GM10266 (cell line): ENCODE measurements around the gene UPB1.

ENCODE experiments used
- DNase-seq: peaks from one replicate; pipeline ENCODE4 v3.0.0; 2012; ENCODE audit errors: extremely low spot score
- CTCF ChIP-seq: IDR thresholded peaks from 2 replicates; pipeline ENCODE4 v1.5.1; 2012; ENCODE audit warnings: mild to moderate bottlenecking, low read depth; ENCODE audit not compliant: control insufficient read depth, insufficient read depth; ENCODE audit errors: missing control alignments

The UPB1 gene

DNA sequence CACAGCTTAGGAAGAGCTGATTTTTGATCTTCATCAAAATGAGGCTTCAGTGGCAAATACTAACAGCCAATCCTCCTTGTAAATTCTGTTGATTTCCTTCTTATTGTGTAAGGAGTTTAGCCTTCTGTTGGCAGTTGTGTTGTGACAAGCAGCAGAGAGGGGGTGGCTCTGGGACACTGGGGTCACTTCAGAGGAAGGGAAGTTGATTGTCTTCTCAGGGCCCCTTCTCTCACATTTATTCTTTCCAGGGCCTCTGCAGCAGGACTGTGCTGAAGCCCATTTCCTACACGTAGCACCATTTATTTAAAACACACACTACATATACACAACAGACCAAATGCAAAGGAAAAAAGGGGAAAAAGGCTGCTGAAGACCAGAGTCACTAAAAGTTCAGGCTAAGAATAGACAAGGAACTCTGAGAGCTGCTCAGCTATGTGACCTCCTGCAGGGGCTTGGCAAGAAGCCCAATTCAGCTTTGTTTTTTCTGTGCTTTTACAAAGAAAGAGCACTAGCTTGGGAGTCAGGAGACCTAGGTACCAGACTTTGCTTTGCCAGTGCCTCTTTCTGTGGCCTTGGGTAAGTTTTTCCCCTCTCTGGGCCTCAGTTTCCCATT is 28.3 kb upstream of the UPB1 start:
- TF ChIP-seq CTCF: no peak
- DNase-seq: no peak

GRCh38 chr22:24467340-24467739 is 27.8 kb upstream of the UPB1 start:
- no peak for DNase-seq
- no peak for TF ChIP-seq CTCF

GRCh38 chr22:24471570-24471969 is 23.6 kb upstream of the UPB1 start:
- DNase-seq: no peak
- no peak for TF ChIP-seq CTCF

DNA sequence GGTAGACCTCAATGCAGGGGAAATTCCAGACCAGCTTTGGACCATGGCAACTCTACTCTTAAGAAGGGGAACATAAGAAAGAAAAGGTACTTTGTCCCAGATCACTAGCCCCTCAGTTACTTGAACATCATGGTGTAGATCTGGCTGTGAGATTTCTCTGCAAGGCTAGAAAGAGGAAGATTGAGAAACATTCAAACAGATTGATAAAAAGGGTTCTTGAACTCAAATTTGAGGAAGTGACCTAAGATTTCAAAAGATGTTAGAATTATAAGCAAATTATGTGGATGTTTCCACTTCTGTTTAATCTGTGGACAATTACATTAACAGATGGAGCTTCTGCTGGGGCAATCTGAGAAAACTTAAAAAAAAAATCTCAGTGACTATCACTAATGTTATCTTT is 21.8 kb upstream of the UPB1 start:
- no peak for TF ChIP-seq CTCF
- DNase-seq: no peak

DNA sequence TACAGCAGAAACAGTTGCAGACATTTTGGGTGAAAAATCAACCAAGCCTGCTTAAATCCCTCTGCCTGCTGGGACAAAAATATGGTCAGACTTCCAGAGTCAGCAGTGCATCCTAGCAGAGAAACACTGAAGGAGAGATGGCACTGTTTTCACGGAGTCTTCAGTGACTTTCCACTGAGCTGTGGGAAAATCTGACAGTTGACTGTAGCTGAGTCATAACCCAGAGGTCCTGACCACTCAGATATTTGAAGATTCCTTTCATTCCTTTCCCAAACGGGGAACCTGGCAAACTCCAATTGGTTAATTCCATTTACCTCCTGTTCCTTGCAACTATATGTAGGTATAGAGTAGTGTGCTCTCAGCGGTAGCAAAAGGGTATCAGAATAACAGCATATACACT is 20.9 kb upstream of the UPB1 start:
- DNase-seq: no peak
- TF ChIP-seq CTCF: no peak

DNA sequence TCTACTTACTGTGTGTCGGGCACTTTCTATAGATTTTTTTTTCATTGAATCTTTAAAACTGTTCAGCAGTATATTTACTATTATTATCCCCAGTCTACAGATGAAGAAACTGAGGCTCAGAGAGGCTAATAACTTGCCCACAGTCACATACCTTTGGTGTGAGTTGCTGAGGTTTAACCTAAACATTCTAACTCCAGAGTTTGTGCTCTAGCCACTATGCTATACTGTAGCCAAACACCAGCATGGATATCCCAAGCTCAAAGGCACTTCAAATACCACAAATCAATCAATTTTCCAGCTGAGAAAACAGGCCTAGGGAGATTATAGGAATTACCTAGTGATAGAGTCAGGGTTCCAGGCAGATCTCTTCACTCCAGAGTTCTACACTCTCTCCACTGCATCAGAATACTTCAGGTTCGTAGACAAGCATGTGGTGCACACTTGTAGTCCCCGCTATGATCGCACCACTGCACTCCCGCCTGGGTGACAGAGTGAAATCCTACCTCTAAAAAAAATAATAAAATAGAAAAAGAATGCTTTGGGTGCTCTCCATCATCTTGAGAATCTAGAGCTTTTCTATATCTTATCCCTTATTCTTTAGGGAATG is 20.4 kb upstream of the UPB1 start:
- DNase-seq: no peak
- no peak for TF ChIP-seq CTCF

DNA sequence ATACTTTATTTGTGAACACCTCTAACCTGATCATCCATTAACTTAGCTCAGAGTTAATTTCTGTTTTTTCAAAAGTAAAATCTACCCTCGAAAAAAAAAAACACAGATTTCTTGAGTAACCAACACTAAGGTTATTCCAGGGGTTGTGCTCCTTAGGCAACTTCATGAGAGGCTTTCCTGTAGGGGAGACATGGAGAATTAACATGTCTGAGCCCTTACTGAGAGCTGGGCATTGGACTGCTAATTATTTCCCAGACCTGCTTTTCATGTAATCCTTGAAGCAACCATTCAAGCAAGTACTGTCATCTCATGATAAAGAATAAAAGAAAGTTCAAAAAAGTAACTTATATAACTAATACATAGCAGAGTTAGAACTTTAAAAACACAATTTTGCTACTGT is 13.5 kb upstream of the UPB1 start:
- no peak for TF ChIP-seq CTCF
- DNase-seq: no peak
